ENCODE measurements around the gene PIPOX.

- TF ChIP-seq, protein P1, sequence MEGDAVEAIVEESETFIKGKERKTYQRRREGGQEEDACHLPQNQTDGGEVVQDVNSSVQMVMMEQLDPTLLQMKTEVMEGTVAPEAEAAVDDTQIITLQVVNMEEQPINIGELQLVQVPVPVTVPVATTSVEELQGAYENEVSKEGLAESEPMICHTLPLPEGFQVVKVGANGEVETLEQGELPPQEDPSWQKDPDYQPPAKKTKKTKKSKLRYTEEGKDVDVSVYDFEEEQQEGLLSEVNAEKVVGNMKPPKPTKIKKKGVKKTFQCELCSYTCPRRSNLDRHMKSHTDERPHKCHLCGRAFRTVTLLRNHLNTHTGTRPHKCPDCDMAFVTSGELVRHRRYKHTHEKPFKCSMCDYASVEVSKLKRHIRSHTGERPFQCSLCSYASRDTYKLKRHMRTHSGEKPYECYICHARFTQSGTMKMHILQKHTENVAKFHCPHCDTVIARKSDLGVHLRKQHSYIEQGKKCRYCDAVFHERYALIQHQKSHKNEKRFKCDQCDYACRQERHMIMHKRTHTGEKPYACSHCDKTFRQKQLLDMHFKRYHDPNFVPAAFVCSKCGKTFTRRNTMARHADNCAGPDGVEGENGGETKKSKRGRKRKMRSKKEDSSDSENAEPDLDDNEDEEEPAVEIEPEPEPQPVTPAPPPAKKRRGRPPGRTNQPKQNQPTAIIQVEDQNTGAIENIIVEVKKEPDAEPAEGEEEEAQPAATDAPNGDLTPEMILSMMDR (IDR thresholded peaks at IDR 0.05; ENCODE audit: poor library complexity): no peak
- TF ChIP-seq EZH2 (IDR thresholded peaks at IDR 0.05; ENCODE audit: borderline replicate concordance): no peak
Measured at GRCh38 chr17:29046473-29046839, 3.5 kb downstream of the PIPOX start.
